Small intestine (tissue), 7 donors: Measurements from ENCODE around the gene PTHLH. TPM values are rescaled to one million over a fixed set of nuclear protein-coding genes. Genes with fewer than 3 reads are reported as not detected.

Source experiments
- DNase-seq, 2 donors: peaks; one replicate each; pipeline versions ENCODE4 v3.0.0 to v3.0.0-alpha.2; 2013
- FAIRE-seq: peaks from 2 replicates; lab custom pipeline; 2012; peaks lifted over from hg19 to GRCh38; lab: Jason Lieb, UNC
- H3K27ac ChIP-seq, 3 donors: one replicate each; pipeline ENCODE4 v1.5.1; 2013; ENCODE audit warnings: low read length in 2 of 3, mild to moderate bottlenecking in 2 of 3, control low read depth in 1 of 3, inconsistent platforms in 1 of 3, low read depth in 1 of 3, moderate library complexity in 1 of 3
- H3K27me3 ChIP-seq, 3 donors: one replicate each; pipeline ENCODE4 v1.6.1; 2013; ENCODE audit warnings: low read length in 3 of 3, inconsistent platforms in 1 of 3; ENCODE audit not compliant: control insufficient read depth in 3 of 3, insufficient read depth in 3 of 3
- H3K36me3 ChIP-seq, 3 donors: one replicate each; pipeline ENCODE4 v1.6.1; 2013; ENCODE audit warnings: low read length in 3 of 3, inconsistent platforms in 1 of 3, low read depth in 1 of 3, mild to moderate bottlenecking in 1 of 3, moderate library complexity in 1 of 3; ENCODE audit not compliant: control insufficient read depth in 3 of 3, insufficient read depth in 2 of 3
- H3K4me1 ChIP-seq, 3 donors: one replicate each; pipeline ENCODE4 v1.6.1; 2013; ENCODE audit warnings: low read length in 2 of 3, inconsistent platforms in 1 of 3, low read depth in 1 of 3, mild to moderate bottlenecking in 1 of 3, moderate library complexity in 1 of 3; ENCODE audit not compliant: control insufficient read depth in 3 of 3, insufficient read depth in 2 of 3
- H3K4me3 ChIP-seq, 3 donors: one replicate each; pipeline ENCODE4 v1.5.1; 2013; ENCODE audit warnings: low read length in 3 of 3, control low read depth in 1 of 3, inconsistent platforms in 1 of 3, low read depth in 1 of 3, mild to moderate bottlenecking in 1 of 3, moderate library complexity in 1 of 3
- H3K9me3 ChIP-seq, 2 donors: one replicate each; pipeline ENCODE4 v1.6.1; 2013; ENCODE audit warnings: low read depth in 1 of 2, low read length in 1 of 2; ENCODE audit not compliant: control insufficient read depth in 2 of 2, insufficient read depth in 1 of 2
- WGBS, 3 donors: extraction: QIAGEN DNeasy Blood & Tissue Kit; methylation state at CpG; one replicate each; pipeline ENCODE4 v1.1.7; 2013; 5-methylcytosine and 5-hydroxymethylcytosine counted together
- polyA plus RNA-seq, 4 donors: library from polyadenylated mRNA; stranded (reverse) in 3 of 4; unstranded in 1 of 4; fragments of 200-250 nt in 3 of 4; fragments of 120-200 nt in 1 of 4; gene quantifications; one replicate each; pipeline versions ENCODE4 v1.2.1 to v1.2.3, GENCODE V29; 2013
- donor health status: healthy with polysubstance abuse.
- donor health status: control.
- donor health status: control.
- donor health status: Bipolar disorder and iron deficiency.
- donor health status: healthy.

The PTHLH gene
- polyA plus RNA-seq, 4 donors = 0.15 to 0.55 (median 0.54) TPM; not detected in 1

- Histone ChIP-seq H3K36me3 (no peaks in the 10 kb centered on the region), H3K4me3 (no peak overlapping the region), H3K27ac (no peak overlapping the region), H3K4me1 (peaks cover 0 to 4% (median 0%) of the 10 kb centered on the region in 3 donors), H3K9me3 (no peaks in the 10 kb centered on the region), H3K27me3 (peaks cover 0 to 27% (median 6%) of the 10 kb centered on the region in 3 donors)
- WGBS, 3 donors = 25 to 48% (median 40%) methylated on average over 4 of the region's 4 CpGs
- DNase-seq (no peak), FAIRE-seq (no peak)
Measured at GRCh38 chr12:27964123-27964522, 8.4 kb downstream of the PTHLH start.

GRCh38 chr12:27960821-27961220 lies 11.7 kb downstream of the PTHLH start:
- H3K36me3 ChIP-seq = no peaks in the 10 kb centered on the region
- peaks cover 0 to 15% (median 6%) of the 10 kb centered on the region in 3 donors for H3K27me3 ChIP-seq
- H3K4me3 ChIP-seq = no peak overlapping the region
- WGBS, 3 donors = 85 to 92% (median 89%) methylated on average over 3 of the region's 3 CpGs
- no peaks in the 10 kb centered on the region for H3K9me3 ChIP-seq
- FAIRE-seq = no peak
- DNase-seq = no peak
- H3K4me1 ChIP-seq = no peaks in the 10 kb centered on the region
- no peak overlapping the region for H3K27ac ChIP-seq

- no peaks in the 10 kb centered on the region for H3K9me3 ChIP-seq
- FAIRE-seq = no peak
- H3K27ac ChIP-seq = no peak overlapping the region
- no peak overlapping the region for H3K4me3 ChIP-seq
- 80 to 88% (median 86%) methylated on average over 3 of the region's 3 CpGs for WGBS, 3 donors
- no peak for DNase-seq
- no peaks in the 10 kb centered on the region for H3K36me3 ChIP-seq
- peaks cover 0 to 3% (median 0%) of the 10 kb centered on the region in 3 donors for H3K4me1 ChIP-seq
- peaks cover 0 to 15% (median 6%) of the 10 kb centered on the region in 3 donors for H3K27me3 ChIP-seq
Measured at GRCh38 chr12:27958675-27959074, 13.9 kb downstream of the PTHLH start.

- Histone ChIP-seq H3K4me1 (peaks cover 0 to 3% (median 0%) of the 10 kb centered on the region in 3 donors), H3K27me3 (peaks cover 0 to 8% (median 0%) of the 10 kb centered on the region in 3 donors), H3K36me3 (no peaks in the 10 kb centered on the region), H3K27ac (no peak overlapping the region), H3K9me3 (no peaks in the 10 kb centered on the region), H3K4me3 (no peak overlapping the region)
- 65 to 82% (median 66%) methylated on average over 3 of the region's 3 CpGs for WGBS, 3 donors
- no peak for FAIRE-seq
- DNase-seq = no peak
Measured at GRCh38 chr12:27957366-27957765, 15.2 kb downstream of the PTHLH start.

GRCh38 chr12:27953817-27954216 lies 18.7 kb downstream of the PTHLH start:
- FAIRE-seq (no peak), DNase-seq (no peak)
- Histone ChIP-seq H3K36me3 (no peaks in the 10 kb centered on the region), H3K27me3 (peaks cover 0 to 6% (median 0%) of the 10 kb centered on the region in 3 donors), H3K9me3 (no peaks in the 10 kb centered on the region), H3K4me3 (no peak overlapping the region), H3K27ac (no peak overlapping the region), H3K4me1 (peaks cover 0 to 3% (median 0%) of the 10 kb centered on the region in 3 donors)
- WGBS, 3 donors = 76 to 85% (median 82%) methylated on average over 3 of the region's 3 CpGs

GRCh38 chr12:27953348-27953747 lies 19.2 kb downstream of the PTHLH start:
- DNase-seq (no peak), FAIRE-seq (no peak)
- Histone ChIP-seq H3K27me3 (peaks cover 0 to 6% (median 0%) of the 10 kb centered on the region in 3 donors), H3K36me3 (no peaks in the 10 kb centered on the region), H3K4me1 (peaks cover 0 to 3% (median 0%) of the 10 kb centered on the region in 3 donors), H3K4me3 (no peak overlapping the region), H3K27ac (no peak overlapping the region), H3K9me3 (no peaks in the 10 kb centered on the region)
- WGBS, 3 donors = 85 to 93% (median 86%) methylated on average over 4 of the region's 4 CpGs

GRCh38 chr12:27952510-27952909 lies 20.0 kb downstream of the PTHLH start:
- 74 to 84% (median 80%) methylated on average over 5 of the region's 5 CpGs for WGBS, 3 donors
- no peak for FAIRE-seq

GRCh38 chr12:27951898-27952297 lies 20.6 kb downstream of the PTHLH start:
- no peak for FAIRE-seq
- Histone ChIP-seq H3K9me3 (no peaks in the 10 kb centered on the region), H3K4me1 (peaks cover 0 to 3% (median 0%) of the 10 kb centered on the region in 3 donors), H3K27ac (no peak overlapping the region), H3K4me3 (no peak overlapping the region), H3K36me3 (no peaks in the 10 kb centered on the region), H3K27me3 (peaks cover 0 to 2% (median 0%) of the 10 kb centered on the region in 3 donors)
- no peak for DNase-seq
- 72 to 84% (median 82%) methylated on average over 7 of the region's 7 CpGs for WGBS, 3 donors

More at GRCh38 chr12:27952510-27952909, 20.0 kb downstream of the PTHLH start:
- Histone ChIP-seq H3K4me1 (peaks cover 0 to 3% (median 0%) of the 10 kb centered on the region in 3 donors), H3K9me3 (no peaks in the 10 kb centered on the region), H3K27ac (no peak overlapping the region), H3K36me3 (no peaks in the 10 kb centered on the region), H3K27me3 (peaks cover 0 to 5% (median 0%) of the 10 kb centered on the region in 3 donors), H3K4me3 (no peak overlapping the region)
- DNase-seq = no peak

- Histone ChIP-seq H3K9me3 (no peaks in the 10 kb centered on the region), H3K4me3 (no peak overlapping the region), H3K27ac (no peak overlapping the region), H3K27me3 (no peaks in the 10 kb centered on the region), H3K4me1 (no peaks in the 10 kb centered on the region), H3K36me3 (no peaks in the 10 kb centered on the region)
- WGBS, 3 donors = 76 to 85% (median 84%) methylated on average over 1 of the region's 1 CpG
- DNase-seq (no peak), FAIRE-seq (no peak)
Measured at GRCh38 chr12:27946421-27946820, 26.1 kb downstream of the PTHLH start.
